ENCODE data around the gene PORCN.

PORCN gene

DNA sequence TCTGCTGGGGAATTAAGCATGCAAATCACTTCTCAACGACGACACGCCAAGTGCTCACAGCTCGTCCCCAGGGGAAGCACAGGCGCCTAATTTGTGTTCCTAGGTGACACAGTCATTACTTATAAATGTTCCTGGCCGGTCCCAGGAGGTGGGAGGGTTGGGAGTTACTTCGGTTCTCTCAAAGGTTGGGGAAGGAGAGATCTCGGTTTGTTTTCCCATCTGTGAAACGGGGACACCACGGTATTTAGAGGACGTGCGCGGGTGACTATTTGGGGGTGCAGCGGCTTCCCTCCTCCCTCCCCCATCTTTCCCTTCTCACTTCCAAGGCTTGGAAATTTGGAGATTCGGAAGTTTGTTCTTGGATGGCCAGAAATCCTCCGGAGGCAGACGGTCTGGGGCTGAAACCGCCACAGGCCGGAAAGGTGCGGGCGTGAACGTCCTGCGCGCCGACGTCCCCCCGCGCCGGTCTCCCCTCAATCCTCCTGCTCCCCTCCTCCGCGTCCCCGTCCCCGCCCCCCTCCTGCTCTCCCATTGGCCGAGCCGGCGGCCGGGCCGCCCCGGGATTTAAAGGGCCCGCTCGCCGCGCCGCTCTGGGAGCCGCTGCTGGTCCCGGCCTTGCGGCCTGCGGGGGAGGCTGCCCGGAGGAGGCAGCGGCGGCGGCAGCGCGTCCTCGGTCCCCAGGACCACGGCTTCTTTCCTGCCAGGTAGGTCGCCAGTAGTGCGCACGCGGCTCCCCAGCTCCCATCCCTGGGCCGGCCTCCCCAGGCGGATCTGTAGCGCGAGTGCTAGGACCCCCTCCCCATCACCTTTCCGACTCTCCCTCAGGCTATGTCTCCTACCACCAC is at the start of gene PORCN:
PORCN (plus strand) TSS at position 593 of the 845 bp plus-strand sequence. CDS start 829 bp downstream, outside the sequence.
- DNase-seq: no peak

DNA sequence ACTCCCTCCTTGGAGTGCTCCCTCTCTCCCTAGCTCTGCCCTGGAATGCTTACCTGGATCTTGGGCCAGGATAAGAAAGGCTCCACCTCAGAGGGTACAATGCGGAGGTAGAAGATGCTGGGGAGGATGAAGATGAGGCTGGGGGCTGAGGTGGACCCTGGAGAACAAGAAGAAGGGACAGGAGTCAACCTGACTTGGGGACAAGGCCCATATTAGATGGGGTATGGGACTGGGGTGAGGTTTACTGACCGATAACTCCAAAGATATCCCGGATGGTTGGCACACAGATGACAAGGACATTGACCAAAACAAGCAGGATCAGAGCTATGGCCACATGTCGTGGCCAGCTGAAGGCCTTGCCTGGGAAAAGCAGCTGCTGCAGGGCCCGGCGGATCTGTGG is 49.3 kb upstream of the PORCN start:
- no peak for DNase-seq

DNA sequence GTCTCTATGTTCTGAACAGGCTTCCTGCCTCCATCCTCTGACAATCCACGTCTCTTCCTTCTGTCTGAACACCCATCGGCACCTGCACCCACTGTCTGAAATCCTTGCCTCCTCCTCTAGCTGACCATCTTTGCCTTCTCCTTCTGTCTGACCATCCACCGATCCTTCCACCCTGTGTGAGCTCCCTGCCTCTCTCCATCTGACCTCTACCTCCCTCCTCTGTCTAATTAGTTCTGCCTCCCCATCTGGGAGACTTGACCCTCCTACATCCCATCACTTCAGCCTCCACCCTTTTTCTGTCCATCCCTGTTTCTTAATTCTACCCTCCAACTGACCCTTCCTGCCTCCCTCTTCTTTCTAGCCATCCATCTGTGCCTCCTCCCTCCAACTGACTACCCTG is 48.8 kb upstream of the PORCN start:
- no peak for DNase-seq

DNA sequence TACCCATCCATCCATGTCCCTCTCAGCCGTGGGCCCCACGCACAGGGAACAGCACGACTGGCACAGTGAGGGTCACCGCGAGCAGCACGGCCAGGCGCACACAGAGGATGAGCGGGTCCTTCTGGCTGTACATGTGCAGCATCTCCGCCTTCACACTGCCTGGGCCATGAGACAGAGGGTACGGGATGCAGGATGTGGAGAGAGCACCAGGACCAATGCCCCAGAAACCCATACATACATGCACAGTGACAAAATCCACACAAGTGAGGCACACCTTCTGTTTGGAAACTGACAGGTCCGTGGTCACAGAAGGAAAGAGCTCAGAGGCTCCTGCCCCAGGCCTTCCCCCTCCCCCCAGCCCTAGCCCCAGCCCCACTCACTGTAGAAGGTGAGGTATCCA is 48.2 kb upstream of the PORCN start:
- no peak for DNase-seq

DNA sequence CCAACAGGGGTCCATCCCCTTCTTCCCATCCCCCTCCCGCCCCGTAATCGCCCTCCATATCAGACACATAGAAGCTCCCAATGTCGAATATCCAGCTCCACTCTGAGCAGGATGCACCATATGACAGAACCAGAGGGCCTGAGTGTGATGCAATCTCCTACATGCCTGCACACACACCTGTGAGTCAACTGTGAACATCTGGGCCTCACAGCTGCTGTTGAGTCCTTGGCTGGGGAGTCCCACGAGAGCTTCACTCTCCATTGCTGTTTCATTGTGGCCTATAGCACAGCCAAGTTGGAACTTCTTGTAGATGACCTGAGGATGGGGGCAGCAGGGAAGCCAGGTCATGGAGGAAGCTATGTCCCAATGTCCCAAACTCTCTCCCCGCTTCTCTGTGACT is 47.0 kb upstream of the PORCN start:
- no peak for DNase-seq

DNA sequence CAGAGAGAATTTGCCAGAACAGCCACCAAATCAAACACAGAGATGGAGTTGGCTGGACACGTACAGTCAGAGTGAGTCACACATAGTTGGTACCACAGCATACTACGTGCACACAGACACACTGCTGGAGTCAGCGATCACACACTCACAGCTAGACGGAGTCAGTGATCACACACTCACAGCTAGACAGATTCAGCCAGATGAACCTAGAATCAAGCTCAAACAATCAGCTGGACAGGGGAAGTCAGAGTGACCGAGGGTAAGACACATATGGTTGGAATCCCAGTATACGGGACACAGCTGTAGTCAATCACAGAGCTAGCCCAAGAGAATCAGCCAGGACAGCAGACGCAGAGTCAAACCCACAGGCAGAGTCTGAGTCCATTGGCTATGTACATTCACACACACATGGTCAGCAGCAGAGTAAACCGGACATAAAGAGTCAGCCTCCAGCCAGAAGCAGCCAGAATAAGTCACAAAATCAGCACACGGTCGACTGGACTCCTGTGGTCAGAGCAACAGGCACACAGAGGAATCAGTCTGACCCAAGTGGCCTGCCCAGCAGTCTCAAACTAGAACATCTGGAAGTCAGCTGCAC is 43.4 kb upstream of the PORCN start:
- DNase-seq: no peak

DNA sequence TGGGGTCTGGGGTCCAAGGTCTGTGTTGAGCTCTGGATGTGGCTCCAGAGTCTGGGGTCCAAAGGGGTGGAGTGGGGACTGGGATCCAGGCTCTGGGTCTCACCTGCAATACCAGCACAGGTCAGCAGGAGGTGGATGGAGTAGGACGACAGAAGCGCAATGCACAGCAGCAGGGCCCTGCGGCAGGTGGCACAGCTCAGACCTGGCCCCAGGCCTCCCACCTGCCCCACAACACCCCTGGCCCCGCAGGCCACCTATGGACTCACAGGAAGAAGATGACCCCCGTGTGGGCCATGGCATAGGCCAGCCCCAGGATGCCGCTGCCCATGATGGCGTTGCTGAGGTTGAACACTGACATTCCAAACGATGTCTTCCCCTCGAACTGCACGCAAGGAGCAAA is 42.1 kb upstream of the PORCN start:
- DNase-seq: no peak

DNA sequence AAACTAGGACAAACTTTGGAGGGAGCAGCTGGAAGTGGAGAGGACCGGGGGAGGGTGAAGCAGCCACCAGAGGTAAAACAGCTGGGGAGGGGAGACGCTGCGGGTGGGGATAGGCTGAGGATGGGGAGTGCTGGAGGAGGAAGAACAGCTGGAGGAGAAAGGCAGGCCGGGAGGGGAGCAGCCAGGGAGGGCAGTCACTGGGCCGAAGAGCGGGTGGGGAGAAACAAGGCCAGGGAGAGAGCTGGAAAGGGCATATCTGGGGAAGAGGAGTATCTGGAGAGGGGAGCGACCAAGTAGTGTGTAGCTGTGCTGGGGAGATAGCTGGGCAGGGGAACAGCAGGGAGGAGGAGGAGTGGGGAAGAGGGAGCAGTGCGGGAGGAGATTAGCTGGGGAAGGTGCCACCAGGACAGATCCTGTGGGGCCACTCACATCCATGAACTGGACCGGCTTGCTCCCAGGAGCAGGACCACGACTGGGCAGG is 41.5 kb upstream of the PORCN start:
- no peak for DNase-seq

DNA sequence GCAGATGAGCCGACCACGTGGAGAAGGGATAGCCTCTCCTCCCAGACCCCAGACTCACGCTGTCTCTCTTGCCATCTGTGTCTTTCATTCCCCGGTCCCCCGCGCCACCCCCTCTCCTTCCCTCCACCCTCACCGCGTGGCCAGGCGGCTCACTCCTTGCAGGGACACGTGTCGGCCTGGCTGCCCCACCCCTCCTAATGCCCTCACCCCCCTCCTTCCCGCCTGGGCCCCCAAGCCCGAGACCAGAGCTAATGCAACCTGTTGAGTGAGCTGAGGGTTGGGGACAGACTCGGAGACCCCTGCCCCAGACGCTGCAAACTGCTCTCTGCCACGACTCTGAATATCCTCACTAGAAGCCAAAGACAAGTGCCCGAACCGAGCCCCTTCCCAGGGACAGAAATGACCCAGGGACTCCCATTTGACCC is 40.5 kb upstream of the PORCN start:
- DNase-seq: no peak

DNA sequence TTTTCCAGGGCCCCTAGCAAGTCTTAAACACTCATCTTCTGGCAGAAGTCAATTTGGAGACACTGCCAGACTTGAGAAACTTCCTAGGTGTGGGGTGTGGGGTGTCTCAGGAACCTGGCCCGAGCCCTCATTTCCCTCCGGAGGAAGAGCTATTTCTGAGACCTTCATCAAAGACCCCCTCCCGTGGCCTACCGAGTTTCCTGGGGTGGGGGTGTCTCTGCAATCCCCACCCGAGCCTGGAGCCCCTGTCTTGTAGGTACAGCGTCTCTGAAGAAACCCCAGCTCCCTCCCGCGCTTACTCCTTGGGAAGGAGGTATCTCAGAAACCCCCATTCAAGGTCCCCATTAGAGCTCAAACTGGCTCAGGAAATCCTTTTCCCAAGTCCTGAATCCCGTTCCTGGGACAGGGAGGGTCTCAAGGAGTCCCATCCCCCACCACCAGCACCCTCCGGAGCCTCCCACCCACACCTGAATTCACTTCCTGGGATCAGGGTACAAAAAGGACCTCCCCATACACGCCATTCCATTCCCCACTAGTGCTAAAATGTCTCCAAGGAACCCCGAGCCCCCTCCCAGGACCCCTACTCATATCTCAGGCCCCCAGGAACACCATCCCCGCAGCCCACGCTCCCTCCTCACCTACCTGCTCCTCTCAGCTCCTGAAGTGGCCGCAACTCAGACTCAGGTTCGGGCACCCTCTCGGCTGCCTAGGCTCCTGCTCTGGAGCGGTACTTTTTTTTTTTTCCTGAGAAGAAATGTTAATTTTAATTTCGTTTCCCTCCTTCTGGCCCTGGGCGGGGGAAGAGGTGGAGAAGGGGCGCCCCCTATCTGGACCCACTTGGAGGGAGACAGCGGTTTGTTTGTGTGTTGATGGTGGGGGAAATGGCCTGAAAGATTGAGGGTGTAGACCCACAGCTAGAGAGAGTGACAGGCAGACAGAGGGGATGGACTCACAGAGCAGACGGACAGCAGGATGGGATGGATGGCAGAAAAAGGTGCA is 39.8 kb upstream of the PORCN start:
- DNase-seq: no peak

DNA sequence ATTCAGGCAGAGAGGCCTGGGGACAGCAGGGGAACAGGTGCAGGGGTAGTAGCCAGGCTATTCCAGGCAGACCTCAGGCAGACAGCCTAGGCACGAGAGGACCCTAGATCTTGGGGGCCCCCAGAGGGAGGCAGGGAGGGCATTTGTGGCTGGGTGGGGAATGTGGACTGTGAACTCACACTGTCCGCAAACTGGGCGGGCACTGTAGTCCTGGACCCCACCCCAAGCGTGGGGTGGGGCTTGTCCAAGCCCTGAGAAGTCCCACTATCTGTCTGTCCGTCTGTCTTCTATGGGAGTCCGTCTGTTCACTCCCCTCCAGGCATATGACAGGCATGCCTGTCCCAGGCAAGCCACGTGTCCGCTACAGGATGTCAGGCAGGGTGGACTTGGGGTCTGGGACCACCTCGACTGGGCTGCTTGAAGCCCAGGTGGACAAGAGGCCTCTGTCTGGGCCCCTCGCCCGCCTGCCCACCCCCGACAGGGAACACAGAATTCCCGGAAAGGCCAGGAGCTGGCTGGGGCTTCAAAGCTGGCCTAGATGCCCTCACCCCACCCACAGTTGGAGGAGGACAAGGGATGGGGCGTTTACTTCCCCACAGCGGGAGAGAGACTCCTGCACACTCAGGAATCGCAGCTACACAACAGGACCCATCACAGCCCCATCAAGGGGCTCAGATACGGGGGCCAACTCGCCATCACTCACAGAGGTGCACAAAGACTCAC is 38.5 kb upstream of the PORCN start, which contains the start of gene SLC38A5:
SLC38A5 (minus strand) TSS at position 151 of the 723 bp plus-strand sequence. CDS start 2,336 bp downstream, outside the sequence.
- DNase-seq: no peak

DNA sequence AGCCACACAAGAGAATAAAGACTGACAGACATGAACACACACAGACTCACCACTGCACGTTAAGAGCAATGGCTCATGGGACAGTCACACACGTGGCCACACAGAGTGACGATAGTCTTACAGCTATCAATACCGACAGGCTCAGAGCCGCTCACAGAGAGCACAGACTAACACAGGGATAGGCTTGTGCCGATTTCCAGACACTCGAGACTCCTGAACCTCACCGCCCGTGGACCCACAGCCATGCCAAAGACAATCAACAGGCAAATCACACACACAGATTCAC is 38.0 kb upstream of the PORCN start:
- DNase-seq: no peak

DNA sequence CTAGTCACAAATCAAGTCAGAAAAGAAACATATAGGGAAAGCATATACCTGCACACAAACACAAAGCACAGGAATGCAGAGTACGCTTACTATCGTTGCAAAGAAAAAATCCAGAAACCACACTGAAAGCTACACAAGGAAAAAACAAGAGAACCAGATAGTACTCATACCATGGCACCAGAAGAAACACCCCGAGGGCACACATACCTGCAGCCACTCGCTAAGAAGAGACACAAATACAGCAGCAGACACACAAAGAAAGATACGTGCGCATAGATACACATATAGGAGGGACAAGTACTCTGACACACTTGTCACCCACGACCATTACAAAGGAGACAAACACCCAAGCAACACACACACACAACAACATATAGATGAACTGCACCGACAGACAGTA is 37.3 kb upstream of the PORCN start:
- no peak for DNase-seq

DNA sequence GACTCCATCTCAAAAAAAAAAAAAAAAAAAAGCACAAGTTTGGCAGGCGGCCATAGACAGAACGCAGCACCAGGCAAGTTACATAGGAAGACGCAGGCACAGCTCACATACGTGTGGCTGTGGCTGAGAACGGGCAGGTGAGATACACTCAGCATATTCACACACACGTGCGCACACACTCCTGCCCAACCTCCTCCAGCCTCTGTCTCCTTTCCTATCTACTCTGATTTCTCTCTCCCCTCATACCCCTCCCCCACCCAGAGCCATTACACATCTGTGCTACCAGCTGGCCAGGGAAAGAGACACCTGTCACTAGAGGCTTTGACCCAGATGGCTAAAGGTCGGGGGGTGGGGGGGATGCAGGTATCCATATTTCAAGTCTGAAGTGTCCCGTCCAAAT is 36.6 kb upstream of the PORCN start:
- no peak for DNase-seq

DNA sequence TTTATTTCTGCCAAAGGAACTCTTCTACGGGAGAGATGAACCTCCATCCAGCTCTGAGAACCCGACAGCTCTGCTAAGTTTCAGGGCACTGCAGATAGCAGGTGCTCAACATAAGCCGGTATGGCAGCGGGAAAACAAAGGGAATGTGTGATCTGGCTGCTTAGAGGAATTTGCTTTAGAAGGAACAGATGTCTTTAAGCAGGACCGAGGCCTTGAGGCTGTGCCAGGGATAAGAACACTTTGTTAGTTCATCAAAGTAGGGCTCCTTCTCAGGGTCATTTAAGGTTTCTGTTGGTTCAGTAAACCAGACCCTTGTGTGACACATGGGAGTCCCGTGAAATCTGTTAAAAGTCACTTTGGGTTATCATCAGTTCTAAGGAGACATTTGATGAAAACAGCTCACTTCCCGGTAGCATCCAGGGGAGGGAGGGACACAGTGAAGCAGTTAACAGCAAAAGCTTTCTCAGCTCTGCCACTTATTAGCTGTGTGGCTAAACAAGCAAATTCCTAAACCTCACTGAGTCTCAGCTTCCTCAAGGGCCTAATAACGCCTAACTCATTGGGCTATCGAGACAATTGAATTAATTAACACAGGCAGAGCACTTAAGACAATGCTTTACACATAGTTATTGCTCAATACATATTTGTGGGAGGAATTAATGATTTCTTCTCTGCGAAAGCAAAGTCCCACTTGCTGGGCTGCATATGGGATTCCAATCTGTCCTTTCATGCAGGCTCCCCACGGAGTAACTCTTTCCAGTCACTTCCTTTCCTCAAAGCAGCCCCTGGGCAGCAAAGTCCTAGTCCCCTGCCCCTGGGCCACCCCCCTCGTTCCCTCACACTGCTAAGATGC is 35.7 kb upstream of the PORCN start:
- DNase-seq: no peak

DNA sequence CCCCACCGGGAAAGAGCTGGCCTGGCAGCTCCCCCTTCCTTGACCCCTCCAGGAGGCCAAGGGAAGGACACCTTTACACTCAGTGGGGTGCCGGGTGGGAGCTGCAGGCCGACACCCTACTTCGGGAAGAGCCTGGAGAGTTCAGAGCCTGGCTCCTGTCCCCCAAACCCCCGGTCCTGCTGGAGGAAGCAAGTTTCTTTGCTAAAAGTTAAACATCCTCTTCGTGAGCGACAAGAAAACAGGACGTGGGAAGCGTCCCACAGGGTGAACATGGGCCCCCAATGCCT is 35.1 kb upstream of the PORCN start:
- DNase-seq: no peak

DNA sequence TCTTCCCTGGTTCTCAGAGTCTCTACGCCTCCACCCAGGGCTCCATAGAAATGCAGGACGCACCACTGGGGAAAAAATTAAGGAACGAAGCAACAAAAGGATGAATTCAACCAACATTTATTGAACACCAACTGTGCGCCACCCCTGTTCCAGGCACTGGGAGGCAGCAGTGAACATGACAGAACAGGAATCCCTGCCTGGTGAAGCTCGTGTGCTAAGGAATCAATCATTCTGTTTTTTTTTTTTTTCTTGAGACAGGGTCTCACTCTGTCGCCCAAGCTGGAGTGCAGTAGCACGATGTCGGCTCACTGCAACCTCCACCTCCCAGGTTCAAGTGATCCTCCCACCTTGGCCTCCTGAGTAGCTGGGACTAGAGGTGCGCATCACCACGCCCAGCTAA is 34.7 kb upstream of the PORCN start:
- no peak for DNase-seq

DNA sequence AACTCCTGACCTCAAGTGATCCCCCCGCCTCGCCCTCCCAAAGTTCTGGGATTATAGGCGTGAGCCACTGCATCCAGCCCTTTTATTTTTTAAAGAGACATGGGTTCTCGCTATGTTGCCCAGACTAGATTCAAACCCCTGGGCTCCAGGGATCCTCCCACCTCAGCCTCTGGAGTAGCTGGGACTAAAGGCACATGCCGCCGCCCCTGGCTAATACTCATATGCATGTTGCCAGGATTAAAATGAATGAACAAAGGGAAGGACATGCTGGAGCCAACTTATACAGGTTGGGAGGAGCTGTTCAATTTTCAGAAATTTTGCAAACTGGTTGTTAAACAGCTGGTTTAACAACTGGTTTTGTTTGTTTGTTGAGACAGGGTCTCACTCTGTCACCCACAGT is 34.2 kb upstream of the PORCN start:
- no peak for DNase-seq

DNA sequence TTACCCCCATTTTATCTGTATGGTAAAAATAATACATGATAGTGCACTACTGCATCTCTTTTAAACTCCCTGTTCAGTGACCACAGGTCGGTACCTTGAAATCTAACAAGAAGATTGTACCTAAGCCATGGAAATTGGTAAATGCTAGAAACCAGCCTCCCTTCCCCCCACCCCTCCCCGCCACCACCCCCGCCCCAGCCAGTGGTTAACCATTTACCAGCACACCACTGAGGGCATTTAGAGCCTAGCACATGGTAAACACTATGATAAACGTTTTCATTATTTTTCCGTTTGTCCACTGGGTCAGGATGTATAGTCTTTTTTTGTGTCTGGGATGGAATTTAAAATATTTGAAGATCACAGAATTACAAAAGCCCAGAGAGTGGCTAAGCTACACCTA is 33.5 kb upstream of the PORCN start:
- DNase-seq: no peak

DNA sequence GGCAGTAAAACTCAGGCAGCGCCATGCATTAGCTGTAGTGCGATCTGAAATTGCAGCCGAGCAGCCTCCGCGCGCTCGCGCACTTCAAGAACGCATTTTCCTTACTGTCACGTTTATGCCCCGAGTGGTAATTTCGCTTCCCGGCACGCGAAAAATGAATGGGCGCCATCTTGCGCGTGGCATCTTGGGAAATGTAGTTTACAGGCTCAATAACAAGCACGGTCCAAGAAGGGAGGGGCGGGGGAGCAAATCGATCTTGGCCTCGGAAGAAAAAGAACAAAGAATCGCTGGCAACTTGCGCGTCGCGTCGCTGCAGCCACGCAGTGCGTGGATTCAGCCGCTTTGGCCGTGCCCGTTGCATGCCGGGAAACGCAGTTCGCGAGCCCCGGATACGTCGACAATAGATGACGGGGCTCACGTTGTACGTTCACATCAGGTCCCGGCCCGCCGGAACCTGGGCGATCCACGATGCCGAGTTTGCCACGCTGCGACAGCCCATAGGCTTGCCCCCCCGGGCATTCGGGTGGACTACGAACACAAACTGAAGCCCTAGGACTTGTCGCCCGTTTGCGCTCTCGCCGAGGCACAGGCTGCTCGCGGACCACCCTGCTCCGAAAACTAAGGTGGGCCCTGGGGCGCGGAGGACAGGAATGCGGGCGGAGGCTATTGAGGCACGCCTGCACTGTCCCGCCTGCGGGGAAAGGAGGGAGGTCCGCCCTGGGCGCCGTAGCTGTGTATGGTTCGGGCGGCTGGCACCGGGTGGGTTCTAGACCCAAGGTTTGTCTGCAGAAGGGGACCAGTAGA is 32.8 kb upstream of the PORCN start, which contains the start of gene FTSJ1:
FTSJ1 (plus strand) TSS at position 426 of the 804 bp plus-strand sequence. CDS start 1,849 bp downstream, outside the sequence.
- DNase-seq: peak; percentile 8

DNA sequence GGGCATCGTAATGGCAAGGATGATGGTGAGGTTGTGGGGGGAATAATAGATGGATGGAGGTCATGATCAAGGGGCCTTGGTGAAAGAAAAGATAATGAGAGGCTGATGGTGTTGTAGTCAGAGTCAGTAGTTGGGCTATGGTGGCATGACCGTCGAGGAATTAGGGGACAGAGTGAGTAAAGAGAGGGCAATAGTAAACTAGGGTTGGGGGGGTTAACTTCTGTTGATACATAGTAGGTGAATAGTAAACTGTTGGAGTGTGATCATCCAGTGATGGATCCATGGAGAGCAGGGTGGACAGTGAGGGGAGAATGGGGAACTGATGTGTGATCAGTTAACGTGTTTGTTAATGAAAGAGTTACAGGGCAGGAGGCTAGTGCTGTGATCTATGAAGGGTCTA is 31.9 kb upstream of the PORCN start:
- DNase-seq: no peak

All from cortex of kidney (tissue), 1 donor.